ENCODE results near the gene CACNB2.

DNA sequence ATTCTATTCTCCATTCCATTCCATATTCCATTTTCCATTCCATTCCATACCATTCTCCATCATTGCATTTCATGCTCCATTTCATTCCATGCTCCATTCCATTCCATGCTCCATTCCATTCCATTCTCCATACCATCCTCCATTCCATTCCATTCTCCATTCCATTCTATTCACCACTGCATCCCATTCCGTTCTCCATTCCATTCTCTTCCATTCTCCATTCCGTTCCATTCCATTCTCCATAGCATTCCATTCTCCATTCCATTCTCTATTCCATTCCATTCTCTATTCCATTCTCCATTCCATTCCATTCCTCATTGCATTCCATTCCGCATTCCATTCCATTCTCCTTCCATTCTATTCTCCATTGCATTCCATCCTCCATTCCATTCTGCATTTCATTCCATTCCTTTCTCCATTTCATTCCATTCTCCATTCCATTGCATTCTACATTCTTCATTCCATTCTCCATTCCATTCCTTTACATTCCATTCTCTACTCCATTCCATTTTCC is 427.2 kb downstream of the CACNB2 start:
- TF ChIP-seq YY1 (IDR thresholded peaks at IDR 0.05; ENCODE audit: low read depth) (no peak), EP300 (IDR thresholded peaks at IDR 0.05; ENCODE audit: borderline replicate concordance in 1 of 2, low read depth in 1 of 2, low read length in 1 of 2) (no peak), POLR2AphosphoS5 (IDR thresholded peaks at IDR 0.05; ENCODE audit: low read depth, low read length) (no peak), RAD21 (IDR thresholded peaks at IDR 0.05; ENCODE audit: low read length) (no peak)
- TF ChIP-seq, protein P1, sequence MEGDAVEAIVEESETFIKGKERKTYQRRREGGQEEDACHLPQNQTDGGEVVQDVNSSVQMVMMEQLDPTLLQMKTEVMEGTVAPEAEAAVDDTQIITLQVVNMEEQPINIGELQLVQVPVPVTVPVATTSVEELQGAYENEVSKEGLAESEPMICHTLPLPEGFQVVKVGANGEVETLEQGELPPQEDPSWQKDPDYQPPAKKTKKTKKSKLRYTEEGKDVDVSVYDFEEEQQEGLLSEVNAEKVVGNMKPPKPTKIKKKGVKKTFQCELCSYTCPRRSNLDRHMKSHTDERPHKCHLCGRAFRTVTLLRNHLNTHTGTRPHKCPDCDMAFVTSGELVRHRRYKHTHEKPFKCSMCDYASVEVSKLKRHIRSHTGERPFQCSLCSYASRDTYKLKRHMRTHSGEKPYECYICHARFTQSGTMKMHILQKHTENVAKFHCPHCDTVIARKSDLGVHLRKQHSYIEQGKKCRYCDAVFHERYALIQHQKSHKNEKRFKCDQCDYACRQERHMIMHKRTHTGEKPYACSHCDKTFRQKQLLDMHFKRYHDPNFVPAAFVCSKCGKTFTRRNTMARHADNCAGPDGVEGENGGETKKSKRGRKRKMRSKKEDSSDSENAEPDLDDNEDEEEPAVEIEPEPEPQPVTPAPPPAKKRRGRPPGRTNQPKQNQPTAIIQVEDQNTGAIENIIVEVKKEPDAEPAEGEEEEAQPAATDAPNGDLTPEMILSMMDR (IDR thresholded peaks at IDR 0.05) = no peak
- TF ChIP-seq, protein P2, sequence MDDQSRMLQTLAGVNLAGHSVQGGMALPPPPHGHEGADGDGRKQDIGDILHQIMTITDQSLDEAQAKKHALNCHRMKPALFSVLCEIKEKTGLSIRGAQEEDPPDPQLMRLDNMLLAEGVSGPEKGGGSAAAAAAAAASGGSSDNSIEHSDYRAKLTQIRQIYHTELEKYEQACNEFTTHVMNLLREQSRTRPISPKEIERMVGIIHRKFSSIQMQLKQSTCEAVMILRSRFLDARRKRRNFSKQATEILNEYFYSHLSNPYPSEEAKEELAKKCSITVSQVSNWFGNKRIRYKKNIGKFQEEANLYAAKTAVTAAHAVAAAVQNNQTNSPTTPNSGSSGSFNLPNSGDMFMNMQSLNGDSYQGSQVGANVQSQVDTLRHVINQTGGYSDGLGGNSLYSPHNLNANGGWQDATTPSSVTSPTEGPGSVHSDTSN (IDR thresholded peaks at IDR 0.05) = no peak
- TF ChIP-seq, protein P3, sequence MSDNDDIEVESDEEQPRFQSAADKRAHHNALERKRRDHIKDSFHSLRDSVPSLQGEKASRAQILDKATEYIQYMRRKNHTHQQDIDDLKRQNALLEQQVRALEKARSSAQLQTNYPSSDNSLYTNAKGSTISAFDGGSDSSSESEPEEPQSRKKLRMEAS (IDR thresholded peaks at IDR 0.05; ENCODE audit: low read depth) = no peak
- TF ChIP-seq, protein P4, sequence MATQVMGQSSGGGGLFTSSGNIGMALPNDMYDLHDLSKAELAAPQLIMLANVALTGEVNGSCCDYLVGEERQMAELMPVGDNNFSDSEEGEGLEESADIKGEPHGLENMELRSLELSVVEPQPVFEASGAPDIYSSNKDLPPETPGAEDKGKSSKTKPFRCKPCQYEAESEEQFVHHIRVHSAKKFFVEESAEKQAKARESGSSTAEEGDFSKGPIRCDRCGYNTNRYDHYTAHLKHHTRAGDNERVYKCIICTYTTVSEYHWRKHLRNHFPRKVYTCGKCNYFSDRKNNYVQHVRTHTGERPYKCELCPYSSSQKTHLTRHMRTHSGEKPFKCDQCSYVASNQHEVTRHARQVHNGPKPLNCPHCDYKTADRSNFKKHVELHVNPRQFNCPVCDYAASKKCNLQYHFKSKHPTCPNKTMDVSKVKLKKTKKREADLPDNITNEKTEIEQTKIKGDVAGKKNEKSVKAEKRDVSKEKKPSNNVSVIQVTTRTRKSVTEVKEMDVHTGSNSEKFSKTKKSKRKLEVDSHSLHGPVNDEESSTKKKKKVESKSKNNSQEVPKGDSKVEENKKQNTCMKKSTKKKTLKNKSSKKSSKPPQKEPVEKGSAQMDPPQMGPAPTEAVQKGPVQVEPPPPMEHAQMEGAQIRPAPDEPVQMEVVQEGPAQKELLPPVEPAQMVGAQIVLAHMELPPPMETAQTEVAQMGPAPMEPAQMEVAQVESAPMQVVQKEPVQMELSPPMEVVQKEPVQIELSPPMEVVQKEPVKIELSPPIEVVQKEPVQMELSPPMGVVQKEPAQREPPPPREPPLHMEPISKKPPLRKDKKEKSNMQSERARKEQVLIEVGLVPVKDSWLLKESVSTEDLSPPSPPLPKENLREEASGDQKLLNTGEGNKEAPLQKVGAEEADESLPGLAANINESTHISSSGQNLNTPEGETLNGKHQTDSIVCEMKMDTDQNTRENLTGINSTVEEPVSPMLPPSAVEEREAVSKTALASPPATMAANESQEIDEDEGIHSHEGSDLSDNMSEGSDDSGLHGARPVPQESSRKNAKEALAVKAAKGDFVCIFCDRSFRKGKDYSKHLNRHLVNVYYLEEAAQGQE (IDR thresholded peaks at IDR 0.05; ENCODE audit: low read depth, low read length) = no peak
- TF ChIP-seq, protein P5, sequence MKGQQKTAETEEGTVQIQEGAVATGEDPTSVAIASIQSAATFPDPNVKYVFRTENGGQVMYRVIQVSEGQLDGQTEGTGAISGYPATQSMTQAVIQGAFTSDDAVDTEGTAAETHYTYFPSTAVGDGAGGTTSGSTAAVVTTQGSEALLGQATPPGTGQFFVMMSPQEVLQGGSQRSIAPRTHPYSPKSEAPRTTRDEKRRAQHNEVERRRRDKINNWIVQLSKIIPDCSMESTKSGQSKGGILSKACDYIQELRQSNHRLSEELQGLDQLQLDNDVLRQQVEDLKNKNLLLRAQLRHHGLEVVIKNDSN (IDR thresholded peaks at IDR 0.05; ENCODE audit: borderline replicate concordance, low read depth) = no peak
